ENCODE results near the gene SHISAL1. TPM values are rescaled to one million over a fixed set of nuclear protein-coding genes. Genes with fewer than 3 reads are reported as not detected.

The SHISAL1 gene
- total RNA-seq, 1 experiment from 2014 or later = not detected

GRCh38 chr22:44335903-44336803 is 23.4 kb upstream of the SHISAL1 start:
- CTCF ChIA-PET = interaction anchor here (0.6 to 1.0 kb wide), 4 partner anchors 22 to 513 kb away, joined by 3 to 4 read pairs (median 3); no protein-coding TSS in a partner anchor

GRCh38 chr22:44335066-44335839 is 22.5 kb upstream of the SHISAL1 start:
- no peak for DNase-seq
- CTCF ChIA-PET = no interaction called here
- no peak overlapping the region for H3K27ac Mint-ChIP-seq (ENCODE audit: unreplicated experiment)
- intact Hi-C loops (cut with micrococcal nuclease; ENCODE audit: unreplicated experiment) = no loop called here
- H3K4me1 Mint-ChIP-seq (ENCODE audit: low read depth, unreplicated experiment) = no peaks in the 10 kb centered on the region
- no peaks in the 10 kb centered on the region for H3K9me3 ChIP-seq
- no peaks in the 10 kb centered on the region for H3K9me3 Mint-ChIP-seq (ENCODE audit: unreplicated experiment)
- no peaks in the 10 kb centered on the region for H3K36me3 Mint-ChIP-seq (ENCODE audit: insufficient read depth, unreplicated experiment)
- no peak overlapping the region for H3K4me3 Mint-ChIP-seq (ENCODE audit: unreplicated experiment)
- H3K27me3 Mint-ChIP-seq (ENCODE audit: insufficient read depth, unreplicated experiment) = peaks cover 4% of the 10 kb centered on the region
- peaks cover 9% of the 10 kb centered on the region; the same call in 1 of the 2 replicates for H3K4me1 ChIP-seq
- no peak overlapping the region for H3K4me3 ChIP-seq (ENCODE audit: low read depth, low read length)
- BruUV-seq (replicated peaks) = no TSS peak
- H3K27me3 ChIP-seq (replicated peaks; ENCODE audit: control insufficient read depth, insufficient read depth, low read length) = no peaks in the 10 kb centered on the region
- POLR2A ChIA-PET = no interaction called here
- no peaks in the 10 kb centered on the region for H3K36me3 ChIP-seq (ENCODE audit: control insufficient read depth, insufficient read depth, low read length)
- TF ChIP-seq CTCF (IDR thresholded peaks at IDR 0.05; ENCODE audit: insufficient read depth in 1 of 2, low read depth in 1 of 2, low read length in 1 of 2, severe bottlenecking in 1 of 2, unreplicated experiment in 1 of 2) = no peak

More at GRCh38 chr22:44335903-44336803, 23.4 kb upstream of the SHISAL1 start:
- Histone ChIP-seq H3K9me3 (no peaks in the 10 kb centered on the region), H3K36me3 (ENCODE audit: control insufficient read depth, insufficient read depth, low read length) (no peaks in the 10 kb centered on the region), H3K27me3 (replicated peaks; ENCODE audit: control insufficient read depth, insufficient read depth, low read length) (no peaks in the 10 kb centered on the region), H3K4me3 (ENCODE audit: low read depth, low read length) (no peak overlapping the region), H3K4me1 (peaks cover 18% of the 10 kb centered on the region)
- Mint-ChIP-seq H3K27me3 (ENCODE audit: insufficient read depth, unreplicated experiment) (peaks cover 4% of the 10 kb centered on the region), H3K4me3 (ENCODE audit: unreplicated experiment) (no peak overlapping the region), H3K9me3 (ENCODE audit: unreplicated experiment) (no peaks in the 10 kb centered on the region), H3K27ac (ENCODE audit: unreplicated experiment) (no peak overlapping the region), H3K4me1 (ENCODE audit: low read depth, unreplicated experiment) (no peaks in the 10 kb centered on the region), H3K36me3 (ENCODE audit: insufficient read depth, unreplicated experiment) (no peaks in the 10 kb centered on the region)
- intact Hi-C loops (cut with micrococcal nuclease; ENCODE audit: unreplicated experiment) = no loop called here
- no TSS peak for BruUV-seq (replicated peaks)
- DNase-seq = peak; percentile 49 to 53
- peak in 1 of 2 experiments; percentile 41 for TF ChIP-seq CTCF (IDR thresholded peaks at IDR 0.05; ENCODE audit: insufficient read depth in 1 of 2, low read depth in 1 of 2, low read length in 1 of 2, severe bottlenecking in 1 of 2, unreplicated experiment in 1 of 2)
- POLR2A ChIA-PET = no interaction called here

GRCh38 chr22:44333847-44334635 is 21.3 kb upstream of the SHISAL1 start:
- no peaks in the 10 kb centered on the region for H3K9me3 Mint-ChIP-seq (ENCODE audit: unreplicated experiment)
- Histone ChIP-seq H3K27me3 (replicated peaks; ENCODE audit: control insufficient read depth, insufficient read depth, low read length) (no peaks in the 10 kb centered on the region), H3K36me3 (ENCODE audit: control insufficient read depth, insufficient read depth, low read length) (no peaks in the 10 kb centered on the region), H3K4me1 (peaks cover 2% of the 10 kb centered on the region; the same call in 1 of the 2 replicates), H3K4me3 (ENCODE audit: low read depth, low read length) (no peak overlapping the region), H3K9me3 (no peaks in the 10 kb centered on the region)
- POLR2A ChIA-PET = no interaction called here
- no peaks in the 10 kb centered on the region for H3K36me3 Mint-ChIP-seq (ENCODE audit: insufficient read depth, unreplicated experiment)
- CTCF ChIA-PET = no interaction called here
- H3K4me1 Mint-ChIP-seq (ENCODE audit: low read depth, unreplicated experiment) = no peaks in the 10 kb centered on the region
- H3K4me3 Mint-ChIP-seq (ENCODE audit: unreplicated experiment) = no peak overlapping the region
- H3K27me3 Mint-ChIP-seq (ENCODE audit: insufficient read depth, unreplicated experiment) = peaks cover 4% of the 10 kb centered on the region
- no TSS peak for BruUV-seq (replicated peaks)
- intact Hi-C loops (cut with micrococcal nuclease; ENCODE audit: unreplicated experiment) = no loop called here
- DNase-seq = no peak
- H3K27ac Mint-ChIP-seq (ENCODE audit: unreplicated experiment) = no peak overlapping the region
- no peak for TF ChIP-seq CTCF (IDR thresholded peaks at IDR 0.05; ENCODE audit: insufficient read depth in 1 of 2, low read depth in 1 of 2, low read length in 1 of 2, severe bottlenecking in 1 of 2, unreplicated experiment in 1 of 2)

Data from Caco-2 (cell line).